Endothelial cell of umbilical vein (primary cell): Measurements from ENCODE around the gene AUTS2. TPM values are rescaled to one million over a fixed set of nuclear protein-coding genes. Genes with fewer than 3 reads are reported as not detected.

ENCODE experiments used
- BruUV-seq: library from RNA; stranded (reverse); fragments of 400-500 nt; replicated peaks from 2 replicates; lab custom pipeline; 2021; lab: Mats Ljungman, UMichigan
- CTCF ChIA-PET: fragments of 300-600, 350-600 bp; sonication (Branson Sonifier 250); formaldehyde crosslinking; loops from one replicate; lab custom pipeline; 2021; ENCODE audit warnings: antibody characterized with exemption, inconsistent platforms; lab: Charles Lee
- POLR2A ChIA-PET: fragments of 300-600, 350-600 bp; sonication (Branson Sonifier 250); formaldehyde crosslinking; loops from one replicate; lab custom pipeline; 2021; ENCODE audit warnings: antibody characterized with exemption, inconsistent platforms; lab: Charles Lee
- DNase-seq: peaks from one replicate; pipeline ENCODE4 v3.0.0-alpha.2; 2011; ENCODE audit warnings: low read depth, low spot score
- FAIRE-seq: peaks from 2 replicates; lab custom pipeline; 2011; peaks lifted over from hg19 to GRCh38; lab: Jason Lieb, UNC
- H2AFZ ChIP-seq: 2 replicates; pipeline ENCODE4 v1.6.0; 2012; ENCODE audit warnings: low read depth, low read length, control low read depth, inconsistent platforms
- H3K27ac ChIP-seq: 2 replicates; pipeline ENCODE4 v1.5.1; 2011; ENCODE audit warnings: low read depth, mild to moderate bottlenecking, control low read depth, low read length, moderate library complexity; ENCODE audit not compliant: insufficient read depth
- H3K27me3 ChIP-seq, 2 experiments: 2 replicates each; pipeline versions ENCODE4 v1.6.0 to v1.6.1; 2011; ENCODE audit warnings: low read length in 2 of 2, mixed read lengths in 1 of 2; ENCODE audit not compliant: control insufficient read depth in 2 of 2, insufficient read depth in 2 of 2
- H3K36me3 ChIP-seq, 2 experiments: 2 replicates in 1 of 2; 3 replicates in 1 of 2; pipeline ENCODE4 v1.5.1; 2011; ENCODE audit warnings: low read length in 2 of 2, mild to moderate bottlenecking in 1 of 2, moderate library complexity in 1 of 2; ENCODE audit not compliant: control insufficient read depth in 2 of 2, insufficient read depth in 2 of 2; ENCODE audit errors: extremely low read depth in 1 of 2
- H3K4me1 ChIP-seq: 3 replicates; pipeline ENCODE4 v1.5.1; 2011; ENCODE audit warnings: mild to moderate bottlenecking, low read length; ENCODE audit not compliant: control insufficient read depth, insufficient read depth; ENCODE audit errors: extremely low read depth
- H3K4me2 ChIP-seq: 2 replicates; pipeline ENCODE4 v1.6.1; 2011; ENCODE audit warnings: low read length, control low read depth, mixed read lengths; ENCODE audit not compliant: insufficient read depth
- H3K4me3 ChIP-seq, 3 experiments: fragments of 200-600 bp in 1 of 3; sonication (generic), shearing (Covaris generic) in 1 of 3; replicated peaks in 1 of 3; 2 replicates each; pipeline ENCODE4 v1.5.1; 2011 to 2016; ENCODE audit warnings: control low read depth in 3 of 3, low read length in 3 of 3, mild to moderate bottlenecking in 2 of 3, inconsistent platforms in 1 of 3, low read depth in 1 of 3, moderate library complexity in 1 of 3; ENCODE audit not compliant: insufficient read depth in 1 of 3
- H3K79me2 ChIP-seq: 2 replicates; pipeline ENCODE4 v1.6.0; 2012; ENCODE audit warnings: low read length, inconsistent platforms; ENCODE audit not compliant: control insufficient read depth, insufficient read depth
- H3K9ac ChIP-seq: replicated peaks from 2 replicates; pipeline ENCODE3; 2011; ENCODE audit warnings: low read length, control low read depth; ENCODE audit not compliant: insufficient read depth; ENCODE audit errors: extremely low read depth
- H3K9me1 ChIP-seq: replicated peaks from 3 replicates; pipeline ENCODE4 v1.6.0; 2011; ENCODE audit warnings: mild to moderate bottlenecking, low read length; ENCODE audit not compliant: control insufficient read depth, insufficient read depth; ENCODE audit errors: extremely low read depth
- H3K9me3 ChIP-seq: replicated peaks from 2 replicates; pipeline ENCODE4 v1.5.1; 2012; ENCODE audit warnings: low read length, inconsistent platforms; ENCODE audit not compliant: control insufficient read depth, insufficient read depth
- H4K20me1 ChIP-seq: replicated peaks from 2 replicates; pipeline ENCODE3; 2011; ENCODE audit warnings: mild to moderate bottlenecking, low read length; ENCODE audit not compliant: control insufficient read depth, insufficient read depth; ENCODE audit errors: extremely low read depth
- CTCF ChIP-seq, 2 donors: IDR thresholded peaks; 1 replicate in 1 of 2; 2 replicates in 1 of 2; pipeline ENCODE4 v1.5.1; 2011; ENCODE audit warnings: low read length in 2 of 2, mild to moderate bottlenecking in 2 of 2, moderate library complexity in 2 of 2, control low read depth in 1 of 2, inconsistent platforms in 1 of 2, low read depth in 1 of 2; ENCODE audit not compliant: insufficient read depth in 1 of 2; ENCODE audit errors: extremely low read depth in 1 of 2
- EZH2 ChIP-seq: IDR thresholded peaks from 2 replicates; pipeline ENCODE4 v1.6.1; 2012; ENCODE audit warnings: borderline replicate concordance, low read depth, mild to moderate bottlenecking, moderate library complexity, low read length, inconsistent platforms; ENCODE audit not compliant: severe bottlenecking
- FOS ChIP-seq: IDR thresholded peaks from 2 replicates; pipeline ENCODE4 v1.6.1; 2011; ENCODE audit warnings: mild to moderate bottlenecking, low read length, moderate library complexity, borderline replicate concordance; ENCODE audit not compliant: insufficient read depth
- GATA2 ChIP-seq: IDR thresholded peaks from 2 replicates; pipeline ENCODE4 v1.7.0; 2011; ENCODE audit warnings: low read depth, mild to moderate bottlenecking, moderate library complexity, mixed read lengths, low read length; ENCODE audit not compliant: insufficient read length, insufficient read depth
- JUN ChIP-seq: IDR thresholded peaks from 2 replicates; pipeline ENCODE4 v1.6.1; 2011; ENCODE audit warnings: borderline replicate concordance, low read depth; ENCODE audit not compliant: insufficient read length, insufficient read depth
- MAX ChIP-seq: IDR thresholded peaks from 2 replicates; pipeline ENCODE4 v1.6.1; 2011; ENCODE audit not compliant: insufficient read depth, insufficient read length
- MYC ChIP-seq: IDR thresholded peaks from one replicate; pipeline ENCODE4 v1.6.1; 2011; ENCODE audit warnings: mild to moderate bottlenecking, low read depth, low read length
- POLR2A ChIP-seq: IDR thresholded peaks from 2 replicates; pipeline ENCODE4 v1.6.1; 2012; ENCODE audit warnings: low read depth, mild to moderate bottlenecking, control low read depth, low read length
- POLR2AphosphoS5 ChIP-seq: IDR thresholded peaks from 2 replicates; pipeline ENCODE4 v1.6.1; 2012; ENCODE audit warnings: low read depth, mild to moderate bottlenecking, control low read depth, low read length, moderate library complexity; ENCODE audit not compliant: insufficient read depth
- dilution Hi-C: fragments of 300-500 bp; cut with MboI; formaldehyde crosslinking; loops from one replicate; pipeline ENCODE4 v1.15.0; 2019; ENCODE audit warnings: low sequenced_read_pairs; ENCODE audit not compliant: extremely low pct_ligation_motif_present
- intact Hi-C: fragments of 100-400 bp; cut with micrococcal nuclease; formaldehyde crosslinking; loops from one replicate; pipeline ENCODE4 v1.10.0; 2022
- polyA plus RNA-seq, 4 experiments: library from polyadenylated mRNA; depleted of rRNA in 3 of 4; stranded (reverse) in 3 of 4; unstranded in 1 of 4; fragments of >200 nt; gene quantifications; 2 replicates each; pipeline versions ENCODE4 v1.2.1 to v1.2.3, GENCODE V29; 2011 to 2012; ENCODE audit warnings: missing spikeins in 1 of 4
- total RNA-seq: library from RNA; stranded (reverse); gene quantifications from 2 replicates; pipeline ENCODE4 v1.2.3, GENCODE V29; 2021

The AUTS2 gene
- total and polyA plus RNA-seq, 2 donors (not counting 3 experiments of a cell fraction or from before 2014, with no cell fraction given), result 0.59 to 8.0 TPM

GRCh38 chr7:70791341-70791740 is 1193.1 kb downstream of the AUTS2 start:
- no peaks in the 10 kb centered on the region for H4K20me1 ChIP-seq
- no peak overlapping the region for H3K27ac ChIP-seq
- no peaks in the 10 kb centered on the region for H3K9me3 ChIP-seq
- H3K4me2 ChIP-seq, result no peak overlapping the region
- no peak overlapping the region for H3K9ac ChIP-seq
- no TSS peak for BruUV-seq
- H3K4me3 ChIP-seq, result no peak overlapping the region
- ChIA-PET CTCF (no interaction called here), POLR2A (no interaction called here)
- no peaks in the 10 kb centered on the region for H3K4me1 ChIP-seq
- H3K27me3 ChIP-seq, result no peaks in the 10 kb centered on the region
- no peaks in the 10 kb centered on the region for H3K9me1 ChIP-seq
- dilution Hi-C loops, result no loop called here
- FAIRE-seq, result no peak
- intact Hi-C loops, result no loop called here
- TF ChIP-seq FOS (no peak), GATA2 (no peak), CTCF (IDR thresholded peaks at IDR 0.05; ENCODE audit: extremely low read depth in 1 of 2, insufficient read depth in 1 of 2, low read depth in 1 of 2, low read length in 2 of 2) (no peak), POLR2A (no peak)
- no peaks in the 10 kb centered on the region for H3K36me3 ChIP-seq
- no peak for DNase-seq
- H2AFZ ChIP-seq, result no peak overlapping the region
- no peaks in the 10 kb centered on the region for H3K79me2 ChIP-seq

GRCh38 chr7:70793060-70793459 is 1194.8 kb downstream of the AUTS2 start:
- no peak for TF ChIP-seq GATA2
- TF ChIP-seq POLR2AphosphoS5, result no peak
- TF ChIP-seq CTCF (IDR thresholded peaks at IDR 0.05; ENCODE audit: extremely low read depth in 1 of 2, insufficient read depth in 1 of 2, low read depth in 1 of 2, low read length in 2 of 2), result no peak
- no peak for TF ChIP-seq MYC
- no peak for TF ChIP-seq MAX
- TF ChIP-seq FOS, result no peak
- no peak for TF ChIP-seq JUN
- TF ChIP-seq EZH2, result no peak
- no peak for TF ChIP-seq POLR2A
- Histone ChIP-seq H3K9me3 (no peaks in the 10 kb centered on the region), H3K27me3 (no peaks in the 10 kb centered on the region), H3K4me1 (no peaks in the 10 kb centered on the region), H3K27ac (no peak overlapping the region), H2AFZ (no peak overlapping the region), H3K9ac (no peak overlapping the region), H3K4me3 (no peak overlapping the region), H3K9me1 (no peaks in the 10 kb centered on the region), H3K79me2 (no peaks in the 10 kb centered on the region), H3K4me2 (no peak overlapping the region), H4K20me1 (no peaks in the 10 kb centered on the region), H3K36me3 (no peaks in the 10 kb centered on the region)
- no TSS peak for BruUV-seq
- CTCF ChIA-PET, result no interaction called here
- DNase-seq (no peak), FAIRE-seq (no peak)
- POLR2A ChIA-PET, result no interaction called here
- dilution Hi-C loops, result no loop called here
- intact Hi-C loops, result no loop called here
